HUDEP-2 (cell line): ENCODE measurements around the gene LNP1.
A peak's percentile ranks its signal among the peaks of the same experiment; 100 is the strongest.

Experiments used
- DNase-seq, 76 experiments: peaks; one replicate each; lab custom pipeline; 2025; ENCODE audit not compliant: unreplicated experiment in 76 of 76; lab: John Stamatoyannopoulos, UW

LNP1 gene

GRCh38 chr3:100399341-100400071 lies 1.8 kb upstream of the LNP1 start:
- no peak for DNase-seq

- peak in 1 of 76 experiments; percentile 3 for DNase-seq
These were observed 940 bp upstream of the LNP1 start for GRCh38 chr3:100400419-100400779.

- peak in 39 of 76 experiments; percentile 7 to 72 (median 34) for DNase-seq
These were observed 319 bp downstream of the LNP1 start for GRCh38 chr3:100401674-100402041.

GRCh38 chr3:100402256-100402655 lies 917 bp downstream of the LNP1 start:
- peak in 4 of 76 experiments; percentile 3 to 21 (median 17) for DNase-seq

GRCh38 chr3:100402891-100403290 lies 1.6 kb downstream of the LNP1 start:
- DNase-seq = peak in 3 of 76 experiments; percentile 6 to 29 (median 7)

GRCh38 chr3:100403362-100404249 lies 2.3 kb downstream of the LNP1 start:
- DNase-seq = peak in 36 of 76 experiments; percentile 2 to 48 (median 16)

GRCh38 chr3:100404250-100404548 lies 2.9 kb downstream of the LNP1 start:
- no peak for DNase-seq

- no peak for DNase-seq
These were observed 5.8 kb downstream of the LNP1 start for GRCh38 chr3:100407164-100407563.

GRCh38 chr3:100407977-100408532 lies 6.7 kb downstream of the LNP1 start:
- no peak for DNase-seq

GRCh38 chr3:100411091-100411982 lies 10.0 kb downstream of the LNP1 start:
- no peak for DNase-seq

- no peak for DNase-seq
These were observed 11.7 kb downstream of the LNP1 start for GRCh38 chr3:100412912-100413590.

GRCh38 chr3:100413613-100414012 lies 12.3 kb downstream of the LNP1 start:
- DNase-seq = no peak

GRCh38 chr3:100416176-100416575 lies 14.8 kb downstream of the LNP1 start:
- no peak for DNase-seq

- no peak for DNase-seq
These were observed 15.5 kb downstream of the LNP1 start for GRCh38 chr3:100416863-100417262.

GRCh38 chr3:100419406-100419805 lies 18.1 kb downstream of the LNP1 start:
- DNase-seq = no peak

- no peak for DNase-seq
These were observed 19.5 kb downstream of the LNP1 start for GRCh38 chr3:100420885-100421284.

- DNase-seq = no peak
These were observed 22.3 kb downstream of the LNP1 start for GRCh38 chr3:100423611-100424010.

- DNase-seq = no peak
These were observed 22.9 kb downstream of the LNP1 start for GRCh38 chr3:100424261-100424660.

GRCh38 chr3:100425316-100425715 lies 24.0 kb downstream of the LNP1 start:
- peak in 12 of 76 experiments; percentile 1 to 41 (median 14) for DNase-seq

- no peak for DNase-seq
These were observed 24.8 kb downstream of the LNP1 start for GRCh38 chr3:100426067-100426682.
